HG02588 (cell line): Measurements from ENCODE around the gene NXPH3.

Experiments
- ATAC-seq: cut with Tn5 transposase; IDR thresholded peaks from one replicate; pipeline ENCODE4 v1.9.1; 2021; ENCODE audit warnings: mild to moderate bottlenecking, moderate library complexity; ENCODE audit not compliant: unreplicated experiment

The NXPH3 gene

DNA sequence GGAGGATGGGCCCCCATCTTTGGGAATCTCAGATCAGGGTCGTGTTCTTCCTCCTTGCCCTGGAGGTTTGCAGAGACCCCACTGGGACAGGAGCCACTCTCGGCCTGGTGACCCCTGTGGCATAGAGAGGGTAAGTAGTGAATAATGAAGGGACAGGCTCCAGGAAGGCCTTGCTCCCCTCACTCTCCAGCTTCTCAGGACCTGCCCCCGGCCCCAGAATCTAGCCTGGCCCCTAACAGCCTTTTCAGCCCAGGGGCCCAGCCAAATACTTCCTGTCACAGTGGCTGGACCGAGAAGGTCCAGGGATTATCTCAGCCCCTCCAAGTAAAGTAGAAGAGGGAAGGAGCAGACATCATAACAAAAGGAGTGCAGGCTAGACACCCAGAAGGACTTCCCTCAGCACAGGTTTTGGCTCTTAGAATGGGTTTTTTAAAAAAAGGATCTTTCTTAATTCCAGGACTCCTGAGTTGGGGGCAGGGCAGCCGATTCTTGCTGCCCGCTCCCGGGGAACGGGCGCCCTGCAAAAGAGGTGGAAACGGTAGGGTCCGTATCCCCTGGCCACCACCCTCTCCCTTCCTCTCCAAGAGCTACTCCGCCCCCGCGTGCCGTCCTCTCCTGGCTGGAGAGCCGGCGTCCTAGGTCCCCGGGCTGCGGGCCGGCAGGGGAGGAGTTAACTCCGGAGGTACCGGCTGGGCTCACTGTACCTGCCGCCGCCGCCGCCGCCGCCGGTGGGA, 559 bp upstream of the NXPH3 start:
- no peak for ATAC-seq

DNA sequence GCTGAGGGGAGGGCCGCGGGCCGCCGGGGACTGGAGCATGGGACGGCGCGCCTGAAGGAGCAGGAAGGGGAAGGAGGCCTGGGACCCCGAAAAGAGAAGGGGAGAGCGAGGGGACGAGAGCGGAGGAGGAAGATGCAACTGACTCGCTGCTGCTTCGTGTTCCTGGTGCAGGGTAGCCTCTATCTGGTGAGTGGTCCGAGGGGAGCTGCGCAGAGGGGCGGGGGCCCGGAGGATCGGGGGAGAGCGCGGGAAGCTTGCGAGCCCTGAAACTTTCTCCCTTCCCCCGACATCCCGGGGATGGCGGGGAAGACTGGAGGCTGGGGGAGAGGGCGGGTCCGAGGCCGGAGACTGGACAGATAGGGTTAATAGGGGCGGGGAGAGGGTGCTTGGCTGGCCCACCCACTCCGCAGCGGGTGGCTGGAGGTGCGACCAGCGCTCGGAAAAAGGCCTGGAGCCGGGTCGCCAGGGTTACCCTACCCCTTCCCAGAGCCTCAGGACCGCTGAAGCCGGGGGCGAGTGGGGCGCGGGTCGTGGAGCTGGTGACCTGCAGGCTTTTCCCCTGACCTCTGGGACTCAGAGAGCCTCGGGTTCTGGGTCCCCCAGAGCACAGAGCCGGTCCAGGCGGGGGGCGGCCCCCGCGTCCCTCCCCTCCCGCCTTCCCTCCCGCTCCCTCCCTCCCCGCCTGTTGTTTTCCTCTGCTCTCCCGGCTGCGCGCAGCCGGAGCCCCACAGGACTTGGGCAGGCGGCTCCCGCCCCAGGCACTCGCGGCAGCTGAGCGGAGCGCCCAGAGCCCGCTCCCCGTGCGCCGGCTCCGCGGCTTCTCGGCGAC, 631 bp downstream of the NXPH3 start:
- ATAC-seq = no peak

DNA sequence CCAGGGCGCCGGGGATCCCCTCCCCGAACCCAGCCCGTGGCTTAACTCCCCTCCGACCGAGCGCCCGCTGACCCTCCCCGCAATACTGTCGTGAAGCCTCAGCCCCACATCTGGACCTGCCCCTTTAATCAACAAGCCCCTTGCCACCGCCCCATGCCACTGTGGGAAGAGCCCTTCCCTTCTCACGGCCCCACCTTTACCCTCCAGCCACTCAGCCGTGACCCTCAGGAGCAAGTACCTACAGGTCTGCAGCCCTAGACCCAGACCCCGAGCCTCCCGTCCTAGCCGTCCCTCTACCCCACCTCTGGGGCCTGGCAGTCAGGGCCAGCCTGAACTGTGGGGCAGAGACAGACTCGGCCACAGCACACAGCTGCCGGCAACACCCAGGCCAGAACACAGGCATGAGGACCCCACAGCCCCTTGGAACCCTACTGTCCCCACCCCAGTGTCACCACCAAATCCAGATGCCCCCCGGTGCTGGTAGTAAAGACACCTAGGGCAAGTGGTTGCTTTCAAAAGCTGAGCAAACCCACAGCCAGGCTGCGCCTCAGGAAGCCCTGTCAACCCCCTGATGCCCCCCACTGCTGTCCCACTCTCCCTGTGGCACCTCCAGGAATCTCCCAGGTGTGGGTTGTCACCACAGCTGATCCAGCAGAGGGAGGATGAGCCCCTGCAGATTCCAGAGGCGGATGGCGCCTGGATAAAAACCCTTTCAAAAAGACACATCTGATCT, 1.4 kb downstream of the NXPH3 start:
- no peak for ATAC-seq

DNA sequence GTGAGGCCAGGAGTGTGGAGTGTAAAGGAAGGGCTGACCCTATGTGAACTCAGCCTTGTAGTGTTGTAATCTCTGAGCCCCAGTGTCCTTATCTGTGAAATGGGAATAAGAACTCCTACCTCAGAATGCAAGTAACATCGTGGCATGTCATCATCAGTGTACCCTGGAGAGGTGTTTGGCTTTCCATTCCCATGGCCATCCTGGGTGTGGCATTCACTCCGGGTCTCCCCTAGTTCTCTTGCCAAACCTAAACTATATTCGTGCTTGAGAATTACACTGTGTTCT, 1.9 kb downstream of the NXPH3 start:
- no peak for ATAC-seq

DNA sequence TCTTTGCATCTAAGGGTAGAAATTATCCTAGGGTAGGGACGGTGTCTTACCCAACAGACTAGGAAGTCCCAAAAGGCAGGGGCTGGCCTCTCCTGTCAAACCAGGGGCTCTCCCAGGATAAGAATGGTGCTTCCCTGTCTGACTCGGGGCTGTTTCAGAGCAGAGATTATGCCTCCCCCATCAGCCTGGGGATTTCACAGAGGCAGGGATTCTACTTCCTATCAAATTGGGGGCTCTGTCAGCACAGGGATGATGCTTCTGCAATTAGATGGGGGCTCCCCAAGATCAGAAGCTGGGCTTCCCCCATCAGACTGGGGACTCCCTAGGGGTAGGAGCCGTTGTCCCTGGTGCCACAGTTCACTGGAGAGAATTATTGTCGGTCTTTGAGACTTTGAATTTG, 2.3 kb downstream of the NXPH3 start:
- ATAC-seq = no peak

DNA sequence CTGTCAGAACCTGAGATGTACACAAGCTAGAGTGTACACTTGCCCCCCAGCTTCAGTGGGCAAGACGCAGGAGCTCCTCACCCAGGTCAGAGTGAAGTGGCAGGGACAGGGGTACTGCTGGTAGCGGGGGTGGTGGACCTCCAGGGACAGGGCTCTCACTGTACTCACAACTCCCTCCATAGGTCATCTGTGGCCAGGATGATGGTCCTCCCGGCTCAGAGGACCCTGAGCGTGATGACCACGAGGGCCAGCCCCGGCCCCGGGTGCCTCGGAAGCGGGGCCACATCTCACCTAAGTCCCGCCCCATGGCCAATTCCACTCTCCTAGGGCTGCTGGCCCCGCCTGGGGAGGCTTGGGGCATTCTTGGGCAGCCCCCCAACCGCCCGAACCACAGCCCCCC, 2.7 kb downstream of the NXPH3 start:
- no peak for ATAC-seq

DNA sequence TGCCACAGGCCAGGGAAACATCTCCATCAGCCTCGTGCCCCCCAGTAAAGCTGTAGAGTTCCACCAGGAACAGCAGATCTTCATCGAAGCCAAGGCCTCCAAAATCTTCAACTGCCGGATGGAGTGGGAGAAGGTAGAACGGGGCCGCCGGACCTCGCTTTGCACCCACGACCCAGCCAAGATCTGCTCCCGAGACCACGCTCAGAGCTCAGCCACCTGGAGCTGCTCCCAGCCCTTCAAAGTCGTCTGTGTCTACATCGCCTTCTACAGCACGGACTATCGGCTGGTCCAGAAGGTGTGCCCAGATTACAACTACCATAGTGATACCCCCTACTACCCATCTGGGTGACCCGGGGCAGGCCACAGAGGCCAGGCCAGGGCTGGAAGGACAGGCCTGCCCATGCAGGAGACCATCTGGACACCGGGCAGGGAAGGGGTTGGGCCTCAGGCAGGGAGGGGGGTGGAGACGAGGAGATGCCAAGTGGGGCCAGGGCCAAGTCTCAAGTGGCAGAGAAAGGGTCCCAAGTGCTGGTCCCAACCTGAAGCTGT, 3.4 kb downstream of the NXPH3 start:
- no peak for ATAC-seq

DNA sequence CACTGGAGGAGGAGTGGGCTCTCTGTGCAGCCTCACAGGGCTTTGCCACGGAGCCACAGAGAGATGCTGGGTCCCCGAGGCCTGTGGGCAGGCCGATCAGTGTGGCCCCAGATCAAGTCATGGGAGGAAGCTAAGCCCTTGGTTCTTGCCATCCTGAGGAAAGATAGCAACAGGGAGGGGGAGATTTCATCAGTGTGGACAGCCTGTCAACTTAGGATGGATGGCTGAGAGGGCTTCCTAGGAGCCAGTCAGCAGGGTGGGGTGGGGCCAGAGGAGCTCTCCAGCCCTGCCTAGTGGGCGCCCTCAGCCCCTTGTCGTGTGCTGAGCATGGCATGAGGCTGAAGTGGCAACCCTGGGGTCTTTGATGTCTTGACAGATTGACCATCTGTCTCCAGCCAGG, 3.9 kb downstream of the NXPH3 start:
- ATAC-seq = no peak

DNA sequence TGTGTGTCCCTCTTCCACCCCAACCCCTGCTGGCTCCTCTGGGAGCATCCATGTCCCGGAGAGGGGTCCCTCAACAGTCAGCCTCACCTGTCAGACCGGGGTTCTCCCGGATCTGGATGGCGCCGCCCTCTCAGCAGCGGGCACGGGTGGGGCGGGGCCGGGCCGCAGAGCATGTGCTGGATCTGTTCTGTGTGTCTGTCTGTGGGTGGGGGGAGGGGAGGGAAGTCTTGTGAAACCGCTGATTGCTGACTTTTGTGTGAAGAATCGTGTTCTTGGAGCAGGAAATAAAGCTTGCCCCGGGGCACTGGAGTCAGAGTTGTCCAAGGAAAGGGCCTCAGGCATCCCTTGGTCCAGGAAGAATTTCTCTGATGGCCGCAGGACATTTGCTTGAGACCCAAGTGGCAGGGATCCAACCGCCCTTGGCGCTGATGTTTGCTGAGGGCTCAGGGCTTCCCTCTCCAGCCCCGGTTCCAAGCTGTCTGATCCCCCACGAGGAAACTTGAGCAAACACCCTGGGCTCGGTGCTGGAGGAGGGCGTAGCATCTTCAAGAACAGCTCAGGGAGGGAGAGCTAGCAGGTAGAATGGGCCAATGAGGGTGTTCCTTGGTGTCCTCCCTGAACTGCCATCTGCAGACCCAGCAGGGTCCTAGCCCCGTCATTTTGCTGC, 4.5 kb downstream of the NXPH3 start:
- ATAC-seq = no peak

DNA sequence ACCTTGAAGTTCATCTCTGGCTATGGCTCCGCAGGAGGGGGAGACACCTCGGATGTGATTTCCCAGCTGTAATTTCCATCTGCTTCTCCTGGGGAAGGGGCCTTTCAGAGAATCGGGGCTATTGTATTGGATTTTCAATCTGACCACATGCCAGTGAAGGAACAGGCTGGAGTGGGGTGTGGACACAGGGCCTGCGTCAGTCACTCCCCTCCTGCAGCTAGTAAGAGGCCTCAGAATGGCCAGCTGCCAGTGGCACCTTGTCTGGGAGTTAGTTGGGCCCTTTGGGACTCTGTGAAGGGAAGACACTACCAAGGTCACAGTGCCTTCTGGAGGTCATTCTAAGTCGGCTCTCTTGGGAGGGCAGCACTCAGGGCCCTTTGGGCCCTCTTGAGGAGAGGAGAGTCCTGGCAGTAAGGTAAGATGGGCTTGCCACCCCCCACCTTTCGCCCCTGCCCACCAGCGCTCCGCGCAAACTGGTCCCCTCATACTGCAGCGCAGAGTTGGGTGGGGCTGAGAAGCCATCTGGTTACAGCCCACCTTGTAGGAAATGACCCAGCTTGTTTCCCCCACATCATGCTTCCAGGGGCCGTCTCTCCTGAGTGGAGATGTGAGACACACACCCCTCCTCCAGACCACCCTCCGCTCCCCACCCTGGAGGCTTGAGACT, 5.4 kb downstream of the NXPH3 start:
- ATAC-seq = no peak

DNA sequence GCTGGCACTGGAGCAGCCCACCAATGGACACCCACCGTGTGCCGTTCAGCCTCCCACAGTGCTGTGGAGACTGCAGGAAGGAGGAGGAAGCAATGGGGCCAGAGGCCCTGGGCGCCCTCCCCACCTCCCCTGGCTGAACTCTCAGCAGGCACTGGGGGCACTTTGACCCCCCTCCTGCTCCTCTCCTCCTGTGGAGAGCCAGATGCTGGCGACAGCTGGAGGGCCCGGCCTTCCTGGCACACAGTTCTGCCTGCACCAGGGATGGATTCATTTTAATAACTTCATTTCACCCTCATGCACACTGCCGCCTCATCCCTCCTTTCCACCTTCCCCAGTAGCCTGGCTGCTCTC, 6.0 kb downstream of the NXPH3 start:
- no peak for ATAC-seq

DNA sequence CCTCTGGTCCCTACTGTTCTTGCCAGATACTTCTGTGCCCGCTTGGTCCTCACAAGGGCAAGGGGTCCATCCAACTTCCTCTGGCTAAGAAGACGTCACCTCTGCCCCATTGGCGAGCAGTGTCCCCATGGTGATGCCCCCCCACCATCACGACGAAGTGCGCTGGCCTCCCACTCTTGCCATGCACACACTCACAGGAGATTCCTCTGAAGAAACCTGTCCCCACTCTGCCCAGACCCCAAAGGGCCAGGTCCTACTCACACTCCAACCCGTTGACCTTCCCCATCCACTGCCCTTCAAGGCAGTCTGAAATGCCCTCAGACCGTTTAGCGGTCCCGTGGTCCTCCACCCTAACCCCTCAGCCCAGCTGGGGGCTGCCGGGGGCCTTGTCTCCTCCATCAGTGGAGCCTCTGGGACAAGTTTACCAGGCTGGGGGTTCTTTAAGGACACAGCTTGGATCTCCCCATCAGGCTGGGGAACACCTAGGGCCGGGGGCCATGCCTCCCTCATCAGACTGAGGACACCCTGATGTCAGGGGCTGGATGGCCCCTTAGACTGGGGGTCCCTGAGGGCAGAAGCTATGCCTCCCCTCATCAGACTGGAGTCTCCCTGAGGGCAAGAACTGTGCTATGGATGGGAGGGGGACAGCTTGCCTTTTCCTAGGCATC, 6.5 kb downstream of the NXPH3 start:
- ATAC-seq = no peak

DNA sequence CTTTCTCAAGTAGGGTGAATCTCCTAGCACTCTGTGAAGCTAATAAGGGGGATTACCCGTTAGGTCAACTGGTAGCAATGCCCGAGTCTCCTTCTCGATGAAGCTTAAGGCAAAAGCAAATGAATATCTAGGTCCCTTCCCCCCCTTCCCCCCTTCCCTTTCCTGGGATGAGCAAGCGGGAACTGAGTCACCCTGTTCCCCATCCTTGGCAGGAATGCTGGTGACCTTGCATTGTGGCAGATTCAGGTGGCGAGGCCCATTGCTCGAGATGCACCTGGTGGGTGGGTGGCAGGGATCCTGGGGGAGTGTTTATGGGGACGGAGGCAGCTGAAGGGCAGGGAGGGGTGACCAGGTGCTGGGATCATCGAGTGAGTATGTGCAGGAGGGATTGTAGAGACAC, 7.1 kb downstream of the NXPH3 start:
- ATAC-seq = no peak

DNA sequence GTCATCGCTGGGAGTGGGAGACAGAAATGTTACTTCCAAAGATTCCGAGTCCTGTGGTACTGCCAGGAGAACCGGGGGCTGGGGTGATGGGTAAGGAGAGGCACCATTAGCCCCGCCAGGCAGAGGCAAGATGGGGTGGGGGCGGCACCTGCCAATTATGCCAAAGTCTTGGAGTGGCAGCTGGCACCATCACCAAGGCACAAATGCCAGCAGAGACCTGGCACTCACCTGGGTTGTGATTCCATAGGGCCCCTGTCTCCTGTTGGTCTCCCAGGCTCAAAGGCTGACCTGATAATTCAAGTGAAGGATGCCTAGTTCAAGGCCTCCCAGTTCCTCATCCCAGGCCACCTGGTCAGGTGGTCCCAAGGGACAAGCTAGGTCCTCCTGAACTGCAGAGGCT, 7.6 kb downstream of the NXPH3 start:
- no peak for ATAC-seq

DNA sequence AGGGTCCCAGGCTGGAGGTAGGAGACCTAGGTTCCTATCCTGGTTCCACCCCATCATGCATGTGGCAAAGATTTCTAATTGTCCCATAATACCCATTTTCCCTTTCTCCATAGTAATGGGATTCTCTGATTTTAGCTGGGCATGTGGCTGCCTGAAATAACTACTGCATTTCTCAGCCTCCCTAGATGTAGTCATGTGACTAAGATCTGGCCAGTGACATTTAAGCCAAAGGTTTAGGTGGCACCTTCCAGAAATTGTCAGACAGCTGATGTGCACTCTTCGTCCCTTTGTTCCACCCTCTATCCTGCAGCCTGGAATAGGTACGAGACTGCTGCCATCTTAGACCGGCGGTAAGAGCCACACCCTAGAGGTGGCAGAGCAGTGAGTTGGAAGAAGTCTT, 8.2 kb downstream of the NXPH3 start:
- ATAC-seq = no peak

DNA sequence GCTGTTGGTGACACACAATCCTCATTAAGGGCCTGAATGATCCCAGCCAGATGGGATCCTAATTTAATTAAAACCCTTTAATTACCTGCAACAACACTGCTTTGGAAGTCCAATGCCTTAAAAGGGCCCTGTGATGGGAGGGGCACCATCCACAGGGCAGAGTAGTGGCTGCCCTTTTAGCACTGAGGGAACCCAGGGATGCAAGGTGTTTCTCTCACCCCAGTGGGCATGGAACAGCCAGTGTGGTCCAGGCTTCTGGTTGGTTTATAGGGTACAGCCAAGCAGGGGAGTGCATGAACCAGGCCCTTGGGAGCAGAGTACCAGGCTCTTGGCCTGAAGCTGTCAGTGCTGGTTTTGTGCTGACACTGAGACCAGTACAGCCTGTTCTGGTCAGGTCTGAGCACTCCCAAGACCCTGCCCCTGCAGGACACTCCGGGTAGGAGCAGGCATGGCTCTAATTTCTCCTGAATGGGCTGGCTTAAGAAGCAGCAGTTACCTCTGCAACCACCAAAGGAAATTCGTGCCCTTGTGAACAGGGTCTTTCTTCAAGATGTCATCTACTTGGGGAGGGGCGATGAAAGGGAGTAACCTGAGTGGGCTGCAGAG, 9.9 kb downstream of the NXPH3 start:
- no peak for ATAC-seq

DNA sequence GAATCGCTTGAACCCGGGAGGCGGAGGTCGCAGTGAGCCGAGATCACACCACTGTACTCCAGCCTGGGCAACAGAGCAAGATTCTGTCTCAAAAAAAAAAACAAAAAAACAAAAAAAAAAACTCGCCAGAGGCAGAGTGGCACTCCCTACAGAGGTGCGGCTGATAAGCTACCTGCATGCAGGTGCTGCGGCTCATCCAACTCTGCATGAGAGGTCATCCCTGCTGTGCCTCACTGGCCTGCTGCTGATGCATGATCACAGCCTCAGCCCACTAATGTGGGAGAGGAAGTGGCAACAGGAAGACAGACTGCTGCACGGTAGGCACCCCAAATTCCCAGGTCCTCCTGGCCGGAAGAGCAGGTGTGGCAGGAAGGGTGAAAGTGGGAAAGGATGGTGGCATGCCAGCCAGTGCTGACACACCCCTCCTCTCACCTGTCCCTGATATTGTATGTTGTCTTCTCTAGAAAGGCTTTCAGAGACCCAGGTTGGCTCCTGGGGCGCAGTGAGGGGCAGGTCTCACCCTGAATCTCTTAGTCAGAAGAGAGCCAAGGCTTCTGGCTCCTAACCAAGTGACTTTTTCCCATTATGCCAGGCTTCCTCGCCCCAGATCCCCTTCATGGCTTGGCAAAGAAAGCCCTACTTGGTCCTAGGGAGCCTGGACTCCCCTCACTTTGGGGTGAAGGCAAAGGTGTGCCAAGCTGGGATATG, 11.8 kb downstream of the NXPH3 start:
- no peak for ATAC-seq

DNA sequence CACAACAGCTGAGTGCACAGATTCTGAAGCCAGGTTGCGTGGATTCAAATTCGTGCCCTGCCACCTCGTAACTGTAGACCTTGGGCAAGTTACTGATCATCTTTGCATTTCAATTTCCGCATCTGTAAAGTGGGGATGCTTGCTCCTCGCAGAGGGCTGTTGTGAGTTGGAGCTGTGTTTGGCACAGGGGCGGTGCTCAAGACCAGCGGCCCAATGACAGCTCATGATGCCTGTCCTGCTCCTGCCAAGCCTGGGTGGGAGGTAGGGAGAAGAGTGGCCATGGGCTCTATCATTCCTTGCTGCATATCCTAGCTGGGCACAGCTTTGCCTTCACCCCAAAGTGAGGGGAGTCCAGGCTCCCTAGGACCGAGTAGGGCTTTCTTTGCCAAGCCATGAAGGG, 12.6 kb downstream of the NXPH3 start:
- ATAC-seq = no peak
